Thoracic aorta (tissue), 2 donors: ENCODE results near the gene CNNM1. TPM values are rescaled to one million over a fixed set of nuclear protein-coding genes. Genes with fewer than 3 reads are reported as not detected.

Experiments used
- ATAC-seq: fragments of 150-250 bp; one replicate; pipeline ENCODE4 v1.8.0; 2017; ENCODE audit warnings: low read depth; ENCODE audit not compliant: insufficient number of reproducible peaks, low FRiP score
- DNase-seq: peaks from one replicate; pipeline ENCODE4 v3.0.0-alpha.2; 2020; ENCODE audit warnings: low spot score
- H3K27ac ChIP-seq, 2 donors: fragments of 200-600 bp; sonication (generic); 1 replicate in 1 of 2; 2 replicates in 1 of 2; pipeline ENCODE4 v1.5.1; 2016; ENCODE audit warnings: mild to moderate bottlenecking in 2 of 2, moderate library complexity in 2 of 2
- H3K27me3 ChIP-seq: fragments of 200-600 bp; sonication (generic); replicated peaks from 2 replicates; pipeline ENCODE4 v1.6.0; 2016; ENCODE audit warnings: mild to moderate bottlenecking; ENCODE audit not compliant: insufficient read depth
- H3K36me3 ChIP-seq: fragments of 200-600 bp; sonication (generic); one replicate; pipeline ENCODE4 v1.5.1; 2016
- H3K4me1 ChIP-seq, 2 donors: fragments of 200-600 bp; sonication (generic); 1 replicate in 1 of 2; 2 replicates in 1 of 2; pipeline versions ENCODE4 v1.5.1 to v1.6.0; 2016; ENCODE audit warnings: low read depth in 2 of 2, mild to moderate bottlenecking in 1 of 2; ENCODE audit not compliant: control insufficient read depth in 1 of 2
- H3K4me3 ChIP-seq: fragments of 200-600 bp; sonication (generic); 2 replicates; pipeline ENCODE4 v1.5.1; 2016; ENCODE audit warnings: mild to moderate bottlenecking
- H3K9me3 ChIP-seq: fragments of 200-600 bp; sonication (generic); 2 replicates; pipeline ENCODE4 v1.5.1; 2016
- total RNA-seq, 2 donors: library from RNA; depleted of rRNA; stranded (reverse); fragments of >200 nt; gene quantifications; one replicate each; pipeline versions ENCODE4 v1.1.0 to v1.2.3, GENCODE V29; 2016
- TF ChIP-seq, protein P1 (sequence below): fragments of 200-600 bp; sonication (generic); IDR thresholded peaks from one replicate; pipeline ENCODE4 v1.5.1; 2019; ENCODE audit warnings: antibody characterized with exemption

The CNNM1 gene
- total RNA-seq, 2 donors from 2014 or later: 0.35 to 0.68 TPM

- Histone ChIP-seq H3K36me3 (no peaks in the 10 kb centered on the region), H3K4me3 (no peak overlapping the region), H3K4me1 (peaks cover 0 to 5% of the 10 kb centered on the region in 2 donors), H3K27ac (no peak overlapping the region), H3K9me3 (no peaks in the 10 kb centered on the region), H3K27me3 (no peaks in the 10 kb centered on the region)
- TF ChIP-seq, protein P1, sequence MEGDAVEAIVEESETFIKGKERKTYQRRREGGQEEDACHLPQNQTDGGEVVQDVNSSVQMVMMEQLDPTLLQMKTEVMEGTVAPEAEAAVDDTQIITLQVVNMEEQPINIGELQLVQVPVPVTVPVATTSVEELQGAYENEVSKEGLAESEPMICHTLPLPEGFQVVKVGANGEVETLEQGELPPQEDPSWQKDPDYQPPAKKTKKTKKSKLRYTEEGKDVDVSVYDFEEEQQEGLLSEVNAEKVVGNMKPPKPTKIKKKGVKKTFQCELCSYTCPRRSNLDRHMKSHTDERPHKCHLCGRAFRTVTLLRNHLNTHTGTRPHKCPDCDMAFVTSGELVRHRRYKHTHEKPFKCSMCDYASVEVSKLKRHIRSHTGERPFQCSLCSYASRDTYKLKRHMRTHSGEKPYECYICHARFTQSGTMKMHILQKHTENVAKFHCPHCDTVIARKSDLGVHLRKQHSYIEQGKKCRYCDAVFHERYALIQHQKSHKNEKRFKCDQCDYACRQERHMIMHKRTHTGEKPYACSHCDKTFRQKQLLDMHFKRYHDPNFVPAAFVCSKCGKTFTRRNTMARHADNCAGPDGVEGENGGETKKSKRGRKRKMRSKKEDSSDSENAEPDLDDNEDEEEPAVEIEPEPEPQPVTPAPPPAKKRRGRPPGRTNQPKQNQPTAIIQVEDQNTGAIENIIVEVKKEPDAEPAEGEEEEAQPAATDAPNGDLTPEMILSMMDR: no peak
- DNase-seq: no peak
- ATAC-seq: peak; percentile 18
These were observed 37.0 kb upstream of the CNNM1 start for GRCh38 chr10:99292159-99292558.

- TF ChIP-seq, protein P1: no peak
- Histone ChIP-seq H3K27ac (no peak overlapping the region), H3K9me3 (no peaks in the 10 kb centered on the region), H3K4me1 (peaks cover 0 to 4% of the 10 kb centered on the region in 2 donors), H3K4me3 (no peak overlapping the region), H3K27me3 (no peaks in the 10 kb centered on the region), H3K36me3 (no peaks in the 10 kb centered on the region)
- no peak for ATAC-seq
- DNase-seq: no peak
These were observed 32.6 kb upstream of the CNNM1 start for GRCh38 chr10:99296605-99297004.

DNA sequence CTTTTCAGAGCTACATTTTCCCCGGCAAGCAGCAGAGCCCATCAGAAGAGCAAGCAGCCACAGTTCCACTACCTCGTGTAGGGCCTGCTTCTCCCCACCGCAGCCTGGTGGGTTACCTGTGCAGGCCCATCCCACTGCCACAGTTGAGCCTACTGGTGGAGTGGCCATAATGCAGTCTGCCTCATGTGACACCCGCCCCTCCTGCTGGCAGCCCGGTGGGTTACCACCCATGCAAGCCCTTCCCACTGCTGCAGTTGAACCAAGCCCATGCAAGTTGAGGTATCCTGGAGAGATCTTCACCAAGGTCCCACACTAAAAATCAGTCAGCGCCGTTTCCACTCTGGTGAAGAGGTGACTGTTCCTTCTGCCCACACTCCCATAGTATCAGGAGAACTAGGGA lies 32.1 kb upstream of the CNNM1 start:
- H3K9me3 ChIP-seq: no peaks in the 10 kb centered on the region
- H3K36me3 ChIP-seq: no peaks in the 10 kb centered on the region
- no peak for DNase-seq
- peaks cover 0 to under 1% of the 10 kb centered on the region in 2 donors for H3K4me1 ChIP-seq
- no peaks in the 10 kb centered on the region for H3K27me3 ChIP-seq
- no peak overlapping the region for H3K4me3 ChIP-seq
- no peak for ATAC-seq
- TF ChIP-seq, protein P1: no peak
- H3K27ac ChIP-seq: no peak overlapping the region

DNA sequence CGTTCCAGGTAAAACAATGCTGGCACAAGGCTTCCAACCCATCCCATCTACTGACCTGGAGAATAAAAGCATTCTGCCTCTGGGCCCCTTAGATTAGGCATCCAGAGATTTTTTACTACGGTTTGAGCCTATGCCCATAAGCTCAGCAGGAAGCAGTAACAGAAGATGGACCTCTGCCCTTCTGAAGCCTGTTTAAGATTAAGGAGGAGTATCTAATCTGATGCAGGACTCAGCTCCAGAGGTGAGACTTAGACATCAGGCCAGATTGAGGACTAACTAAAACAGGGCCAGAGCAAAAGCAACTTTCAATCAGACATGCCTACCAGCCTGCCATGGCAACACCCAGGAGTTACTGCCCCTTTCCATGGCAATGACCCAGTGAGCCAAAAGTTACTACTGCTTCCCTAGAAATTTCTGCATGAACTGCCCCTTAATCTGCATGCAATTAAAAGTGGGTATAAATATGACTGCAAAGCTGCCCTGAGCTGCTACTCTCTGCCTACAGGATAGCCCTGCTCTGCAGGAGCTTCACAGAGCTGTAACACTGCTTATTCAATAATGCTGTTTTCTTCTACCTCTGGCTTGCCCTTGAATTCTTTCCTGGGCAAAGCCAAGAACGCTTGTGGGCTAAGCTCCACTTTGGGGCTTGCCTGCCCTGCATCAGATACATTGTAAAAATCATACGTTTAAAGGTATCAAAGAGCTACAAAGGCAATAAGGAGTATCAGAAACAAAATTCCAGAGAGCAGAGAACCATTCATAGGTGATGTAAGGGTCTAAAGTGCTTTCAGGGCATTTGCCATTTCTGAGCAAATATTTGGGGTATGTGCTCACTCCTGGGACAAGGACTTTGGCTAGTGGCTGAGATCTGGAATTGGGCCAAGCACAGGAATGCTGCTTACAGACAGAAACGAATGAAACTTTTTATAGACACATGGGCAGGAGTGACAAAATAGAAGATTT lies 25.0 kb upstream of the CNNM1 start:
- TF ChIP-seq, protein P1: no peak
- no peak for DNase-seq
- peaks cover 7 to 12% of the 10 kb centered on the region in 2 donors for H3K4me1 ChIP-seq
- no peaks in the 10 kb centered on the region for H3K9me3 ChIP-seq
- H3K27ac ChIP-seq: no peak overlapping the region
- no peaks in the 10 kb centered on the region for H3K36me3 ChIP-seq
- no peaks in the 10 kb centered on the region for H3K27me3 ChIP-seq
- H3K4me3 ChIP-seq: no peak overlapping the region
- no peak for ATAC-seq

- Histone ChIP-seq H3K9me3 (no peaks in the 10 kb centered on the region), H3K27me3 (no peaks in the 10 kb centered on the region), H3K4me3 (no peak overlapping the region), H3K36me3 (no peaks in the 10 kb centered on the region), H3K4me1 (peaks cover 7 to 12% of the 10 kb centered on the region in 2 donors), H3K27ac (no peak overlapping the region)
- TF ChIP-seq, protein P1: no peak
- ATAC-seq: no peak
- no peak for DNase-seq
These were observed 24.3 kb upstream of the CNNM1 start for GRCh38 chr10:99304862-99305229.
